BJ (cell line): ENCODE data around the gene PTBP3. TPM values are rescaled to one million over a fixed set of nuclear protein-coding genes. Genes with fewer than 3 reads are reported as not detected.
"Not testable (repeated sequence)": the region's sequence is repeated elsewhere in the genome, so short reads cannot be mapped to it uniquely, and the experiment has no call there.

ENCODE experiments used
- CTCF ChIA-PET: fragments of 350-600 bp; formaldehyde crosslinking; extraction: SDS; loops from one replicate; lab custom pipeline; 2021; ENCODE audit warnings: antibody characterized with exemption, inconsistent platforms; lab: Yijun Ruan, JAX
- POLR2A ChIA-PET: fragments of 300-600 bp; sonication (Branson Sonifier 250); formaldehyde crosslinking; extraction: SDS; loops from one replicate; lab custom pipeline; 2021; ENCODE audit warnings: antibody characterized with exemption; lab: Charles Lee
- DNase-seq: peaks from one replicate; pipeline ENCODE4 v3.0.0-alpha.2; 2011; ENCODE audit warnings: low read depth
- H3K27me3 ChIP-seq: 2 replicates; pipeline ENCODE4 v1.6.0; 2011; ENCODE audit warnings: low read length; ENCODE audit not compliant: control insufficient read depth, insufficient read depth
- H3K36me3 ChIP-seq: 2 replicates; pipeline ENCODE4 v1.5.1; 2011; ENCODE audit warnings: low read length; ENCODE audit not compliant: control insufficient read depth, insufficient read depth
- H3K4me3 ChIP-seq: 2 replicates; pipeline ENCODE4 v1.5.1; 2011; ENCODE audit warnings: low read depth, mild to moderate bottlenecking, control low read depth, low read length
- polyA plus RNA-seq: library from polyadenylated mRNA; depleted of rRNA; stranded (reverse); fragments of >200 nt; gene quantifications from 2 replicates; pipeline ENCODE4 v1.2.3, GENCODE V29; 2011
- TF ChIP-seq, protein P1 (sequence below): IDR thresholded peaks from 2 replicates; pipeline ENCODE4 v1.5.1; 2011; ENCODE audit warnings: low read depth, mild to moderate bottlenecking, control low read depth, inconsistent platforms, low read length, moderate library complexity; ENCODE audit not compliant: insufficient read depth

Gene PTBP3
- polyA plus RNA-seq, 1 experiment: 44.4 TPM

- no peaks in the 10 kb centered on the region for H3K36me3 ChIP-seq
- POLR2A ChIA-PET: no interaction called here
- no peaks in the 10 kb centered on the region for H3K27me3 ChIP-seq
- TF ChIP-seq, protein P1, sequence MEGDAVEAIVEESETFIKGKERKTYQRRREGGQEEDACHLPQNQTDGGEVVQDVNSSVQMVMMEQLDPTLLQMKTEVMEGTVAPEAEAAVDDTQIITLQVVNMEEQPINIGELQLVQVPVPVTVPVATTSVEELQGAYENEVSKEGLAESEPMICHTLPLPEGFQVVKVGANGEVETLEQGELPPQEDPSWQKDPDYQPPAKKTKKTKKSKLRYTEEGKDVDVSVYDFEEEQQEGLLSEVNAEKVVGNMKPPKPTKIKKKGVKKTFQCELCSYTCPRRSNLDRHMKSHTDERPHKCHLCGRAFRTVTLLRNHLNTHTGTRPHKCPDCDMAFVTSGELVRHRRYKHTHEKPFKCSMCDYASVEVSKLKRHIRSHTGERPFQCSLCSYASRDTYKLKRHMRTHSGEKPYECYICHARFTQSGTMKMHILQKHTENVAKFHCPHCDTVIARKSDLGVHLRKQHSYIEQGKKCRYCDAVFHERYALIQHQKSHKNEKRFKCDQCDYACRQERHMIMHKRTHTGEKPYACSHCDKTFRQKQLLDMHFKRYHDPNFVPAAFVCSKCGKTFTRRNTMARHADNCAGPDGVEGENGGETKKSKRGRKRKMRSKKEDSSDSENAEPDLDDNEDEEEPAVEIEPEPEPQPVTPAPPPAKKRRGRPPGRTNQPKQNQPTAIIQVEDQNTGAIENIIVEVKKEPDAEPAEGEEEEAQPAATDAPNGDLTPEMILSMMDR: no peak
- no peak overlapping the region for H3K4me3 ChIP-seq
- CTCF ChIA-PET: interaction anchor here (1.1 to 3.7 kb wide), 4 partner anchors 11 to 277 kb away, joined by 3 to 27 read pairs (median 4); no protein-coding TSS in a partner anchor
- no peak for DNase-seq
Observed at GRCh38 chr9:112367465-112367864, 34.0 kb upstream of the PTBP3 start.

GRCh38 chr9:112366591-112366990 is 33.2 kb upstream of the PTBP3 start:
- ChIA-PET POLR2A (no interaction called here), CTCF (interaction anchor here (0.6 to 3.7 kb wide), 10 partner anchors 12 to 346 kb away, joined by 3 to 27 read pairs (median 4); no protein-coding TSS in a partner anchor)
- no peak for DNase-seq
- Histone ChIP-seq H3K4me3 (no peak overlapping the region), H3K27me3 (no peaks in the 10 kb centered on the region), H3K36me3 (no peaks in the 10 kb centered on the region)
- TF ChIP-seq, protein P1: peak; percentile 20; the same call in 1 of the 2 replicates

GRCh38 chr9:112365257-112365656 is 31.8 kb upstream of the PTBP3 start:
- H3K36me3 ChIP-seq, H3K27me3 ChIP-seq, POLR2A ChIA-PET, H3K4me3 ChIP-seq, DNase-seq: not testable (repeated sequence)
- CTCF ChIA-PET: interaction anchor here (3.7 kb wide), 1 partner anchor 268 kb away, joined by 27 read pairs; no protein-coding TSS in a partner anchor

GRCh38 chr9:112364761-112365160 is 31.3 kb upstream of the PTBP3 start:
- POLR2A ChIA-PET: no interaction called here
- no peak for DNase-seq
- H3K4me3 ChIP-seq: no peak overlapping the region
- no peaks in the 10 kb centered on the region for H3K27me3 ChIP-seq
- CTCF ChIA-PET: interaction anchor here (3.7 kb wide), 1 partner anchor 267 kb away, joined by 27 read pairs; no protein-coding TSS in a partner anchor
- H3K36me3 ChIP-seq: no peaks in the 10 kb centered on the region
- TF ChIP-seq, protein P1: no peak

GRCh38 chr9:112361601-112362000 is 28.2 kb upstream of the PTBP3 start:
- Histone ChIP-seq H3K36me3 (no peaks in the 10 kb centered on the region), H3K4me3 (no peak overlapping the region), H3K27me3 (no peaks in the 10 kb centered on the region)
- DNase-seq: no peak
- TF ChIP-seq, protein P1: 0 out of 2 replicates have a peak, but pooled peaks have one; percentile 24
- POLR2A ChIA-PET: no interaction called here
- CTCF ChIA-PET: interaction anchor here (0.6 to 5.5 kb wide), 19 partner anchors 9 to 601 kb away, joined by 3 to 68 read pairs (median 6); partner anchors contain the start of gene HSDL2
